GM19025 (cell line): ENCODE measurements around the gene LRRK1.

Source experiments
- ATAC-seq: cut with Tn5 transposase; IDR thresholded peaks from one replicate; pipeline ENCODE4 v1.9.1; 2021; ENCODE audit warnings: mild to moderate bottlenecking, low read depth, moderate library complexity; ENCODE audit not compliant: unreplicated experiment

LRRK1 gene

GRCh38 chr15:100931143-100931890, 12.2 kb downstream of the LRRK1 start:
- ATAC-seq: peak; percentile 32

- ATAC-seq: no peak
Measured at GRCh38 chr15:100932676-100933348, 13.7 kb downstream of the LRRK1 start.

- no peak for ATAC-seq
Measured at GRCh38 chr15:100934166-100934565, 15.0 kb downstream of the LRRK1 start.

GRCh38 chr15:100934726-100935125, 15.6 kb downstream of the LRRK1 start:
- ATAC-seq: no peak

GRCh38 chr15:100937171-100937570, 18.0 kb downstream of the LRRK1 start:
- ATAC-seq: no peak

- no peak for ATAC-seq
Measured at GRCh38 chr15:100939791-100940190, 20.6 kb downstream of the LRRK1 start.

GRCh38 chr15:100940767-100941379, 21.7 kb downstream of the LRRK1 start:
- peak; percentile 51 for ATAC-seq

- ATAC-seq: peak; percentile 43
Measured at GRCh38 chr15:100941536-100941935, 22.4 kb downstream of the LRRK1 start.

- ATAC-seq: no peak
Measured at GRCh38 chr15:100942656-100943425, 23.7 kb downstream of the LRRK1 start.

- peak; percentile 53 for ATAC-seq
Measured at GRCh38 chr15:100944244-100944895, 25.2 kb downstream of the LRRK1 start.

GRCh38 chr15:100944986-100945385, 25.8 kb downstream of the LRRK1 start:
- no peak for ATAC-seq

GRCh38 chr15:100947760-100948429, 28.7 kb downstream of the LRRK1 start:
- ATAC-seq: peak; percentile 32

- ATAC-seq: no peak
Measured at GRCh38 chr15:100948430-100948762, 29.2 kb downstream of the LRRK1 start.

GRCh38 chr15:100949691-100950090, 30.5 kb downstream of the LRRK1 start:
- no peak for ATAC-seq

GRCh38 chr15:100951965-100952364, 32.8 kb downstream of the LRRK1 start:
- no peak for ATAC-seq

- no peak for ATAC-seq
Measured at GRCh38 chr15:100952566-100952965, 33.4 kb downstream of the LRRK1 start.

GRCh38 chr15:100958326-100959065, 39.3 kb downstream of the LRRK1 start:
- no peak for ATAC-seq

GRCh38 chr15:100959066-100960050, 40.2 kb downstream of the LRRK1 start:
- no peak for ATAC-seq
